ENCODE measurements around the gene GHRHR.

The GHRHR gene

DNA sequence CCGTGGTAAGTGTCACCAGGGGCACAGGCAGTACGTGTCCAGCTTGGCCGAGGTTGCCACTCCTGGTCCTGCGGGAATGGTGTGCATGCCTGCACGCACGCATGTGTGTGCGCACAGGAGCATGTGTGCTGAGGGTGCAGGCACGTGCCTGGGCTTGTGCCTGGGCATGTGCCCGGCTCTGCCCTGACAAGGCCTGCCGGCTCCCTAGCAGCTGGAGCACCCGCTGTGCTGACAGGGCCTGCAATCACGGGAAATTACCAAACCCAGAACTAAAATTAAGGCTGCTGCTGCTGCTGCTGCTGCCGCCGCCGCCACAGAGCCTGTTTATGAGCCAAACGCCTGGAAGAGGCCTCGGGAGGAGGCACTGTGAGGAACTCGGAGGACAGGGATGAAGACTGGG is 28.7 kb downstream of the GHRHR start:
- Histone ChIP-seq H3K4me3 (no peak overlapping the region), H3K27ac (no peak overlapping the region)
- DNase-seq (ENCODE audit: low spot score): no peak
- TF ChIP-seq, protein P1, sequence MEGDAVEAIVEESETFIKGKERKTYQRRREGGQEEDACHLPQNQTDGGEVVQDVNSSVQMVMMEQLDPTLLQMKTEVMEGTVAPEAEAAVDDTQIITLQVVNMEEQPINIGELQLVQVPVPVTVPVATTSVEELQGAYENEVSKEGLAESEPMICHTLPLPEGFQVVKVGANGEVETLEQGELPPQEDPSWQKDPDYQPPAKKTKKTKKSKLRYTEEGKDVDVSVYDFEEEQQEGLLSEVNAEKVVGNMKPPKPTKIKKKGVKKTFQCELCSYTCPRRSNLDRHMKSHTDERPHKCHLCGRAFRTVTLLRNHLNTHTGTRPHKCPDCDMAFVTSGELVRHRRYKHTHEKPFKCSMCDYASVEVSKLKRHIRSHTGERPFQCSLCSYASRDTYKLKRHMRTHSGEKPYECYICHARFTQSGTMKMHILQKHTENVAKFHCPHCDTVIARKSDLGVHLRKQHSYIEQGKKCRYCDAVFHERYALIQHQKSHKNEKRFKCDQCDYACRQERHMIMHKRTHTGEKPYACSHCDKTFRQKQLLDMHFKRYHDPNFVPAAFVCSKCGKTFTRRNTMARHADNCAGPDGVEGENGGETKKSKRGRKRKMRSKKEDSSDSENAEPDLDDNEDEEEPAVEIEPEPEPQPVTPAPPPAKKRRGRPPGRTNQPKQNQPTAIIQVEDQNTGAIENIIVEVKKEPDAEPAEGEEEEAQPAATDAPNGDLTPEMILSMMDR (IDR thresholded peaks at IDR 0.05): no peak

DNA sequence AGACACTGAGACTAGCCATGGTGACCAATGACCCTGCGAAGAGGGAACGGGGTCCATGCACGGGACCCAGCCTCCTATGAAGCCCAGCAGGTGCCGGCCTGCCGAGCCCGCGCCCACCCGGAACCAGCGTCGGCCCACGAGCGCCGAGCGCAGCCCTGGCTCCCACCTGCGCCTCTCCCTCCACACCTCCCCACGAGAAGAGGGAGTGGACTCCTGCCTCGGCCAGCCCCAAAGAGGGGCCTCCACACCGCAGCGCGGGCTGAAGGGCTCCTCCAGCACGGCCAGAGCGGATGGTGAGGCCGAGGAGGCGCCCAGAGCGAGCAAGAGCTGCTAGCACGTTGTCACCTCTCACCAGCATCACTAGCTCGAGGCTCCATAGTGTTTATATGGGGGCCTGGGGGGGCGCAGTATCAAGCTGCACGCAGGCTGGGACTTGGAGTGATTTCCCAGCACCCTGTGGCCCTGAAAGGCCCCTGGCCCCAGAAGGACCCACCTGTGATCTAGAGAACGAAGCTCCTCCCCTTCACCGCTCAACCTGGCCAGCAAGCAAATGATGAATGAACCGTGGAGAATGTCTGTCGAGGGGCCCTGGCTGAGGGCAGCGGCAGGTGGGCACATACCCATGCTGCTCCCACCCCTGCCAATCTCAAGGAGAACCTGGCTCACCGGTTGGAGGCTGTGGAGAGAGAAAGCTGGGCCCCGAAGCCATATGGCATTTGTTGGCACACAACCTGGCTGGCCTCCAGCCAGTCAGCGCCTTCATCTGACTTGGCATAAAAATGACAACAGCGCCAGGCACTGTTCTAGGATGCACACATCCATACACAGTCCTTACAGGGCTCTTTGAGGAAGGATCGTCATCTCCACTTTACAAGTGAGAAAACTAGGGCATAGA is 30.7 kb downstream of the GHRHR start:
- H3K4me3 ChIP-seq: no peak overlapping the region
- no peak for DNase-seq (ENCODE audit: low spot score)
- H3K27ac ChIP-seq: no peak overlapping the region
- TF ChIP-seq, protein P1 (IDR thresholded peaks at IDR 0.05): no peak

DNA sequence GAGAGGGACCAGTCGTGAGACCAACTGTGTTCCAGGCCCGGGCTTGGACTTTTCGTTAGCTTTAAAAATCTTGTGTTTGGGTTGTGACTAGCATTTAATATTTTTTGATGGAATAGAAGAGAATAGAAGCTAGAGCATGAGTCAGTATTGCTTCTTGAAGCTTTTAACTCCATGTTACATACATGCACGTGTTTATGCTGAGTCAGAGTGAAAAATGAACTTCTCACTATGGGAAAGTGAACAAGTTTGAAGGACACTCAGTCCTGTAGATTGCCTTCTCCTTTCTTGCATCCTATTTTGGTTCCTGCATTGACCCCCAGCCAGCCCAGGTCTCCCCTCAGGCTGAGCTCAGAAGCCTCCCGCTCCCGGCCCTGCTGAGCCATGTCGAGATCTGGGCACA is 31.8 kb downstream of the GHRHR start:
- Histone ChIP-seq H3K27ac (no peak overlapping the region), H3K4me3 (no peak overlapping the region)
- TF ChIP-seq, protein P1 (IDR thresholded peaks at IDR 0.05): no peak
- DNase-seq (ENCODE audit: low spot score): no peak

DNA sequence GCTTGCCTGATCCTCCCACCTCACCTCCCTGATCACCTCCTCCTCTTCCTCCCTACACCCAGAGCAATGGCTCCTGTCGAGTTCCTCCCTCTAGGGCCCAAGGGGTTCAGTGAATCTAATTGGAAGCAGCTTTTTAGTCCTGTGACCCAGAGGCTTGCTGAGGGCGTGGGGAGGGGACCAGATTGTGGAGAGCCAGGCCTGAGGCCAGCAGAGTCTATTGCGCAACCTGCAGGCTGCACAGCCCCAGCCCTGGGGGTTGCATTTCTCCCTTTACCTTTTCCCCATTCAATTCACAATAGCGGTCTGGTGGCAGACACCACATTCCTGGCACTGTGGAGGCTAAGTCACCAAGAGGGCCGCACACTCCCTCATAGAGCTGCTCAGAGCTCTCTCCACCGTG is 32.5 kb downstream of the GHRHR start:
- Histone ChIP-seq H3K27ac (no peak overlapping the region), H3K4me3 (no peak overlapping the region)
- TF ChIP-seq, protein P1 (IDR thresholded peaks at IDR 0.05): no peak
- DNase-seq (ENCODE audit: low spot score): no peak

DNA sequence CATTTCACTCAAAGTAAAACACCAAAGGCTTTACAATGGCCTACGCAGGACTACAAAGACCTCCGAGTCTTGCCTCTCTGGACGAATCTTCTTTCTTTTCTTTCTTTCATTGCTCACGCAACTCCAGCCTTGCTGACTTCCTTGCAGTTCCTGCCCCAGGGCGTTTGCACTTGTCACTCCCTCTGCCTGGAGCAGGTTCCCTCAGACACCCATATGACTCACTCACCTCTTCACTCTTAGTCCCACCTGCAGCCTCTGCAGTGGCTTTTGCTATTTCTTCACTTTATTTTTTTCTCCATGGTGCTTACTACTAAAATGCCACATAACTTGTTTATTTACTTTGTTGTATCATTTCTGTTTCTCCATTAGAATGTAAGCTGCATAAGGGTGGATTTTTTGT is 33.1 kb downstream of the GHRHR start:
- TF ChIP-seq, protein P1 (IDR thresholded peaks at IDR 0.05): no peak
- no peak for DNase-seq (ENCODE audit: low spot score)
- no peak overlapping the region for H3K4me3 ChIP-seq
- H3K27ac ChIP-seq: no peak overlapping the region

DNA sequence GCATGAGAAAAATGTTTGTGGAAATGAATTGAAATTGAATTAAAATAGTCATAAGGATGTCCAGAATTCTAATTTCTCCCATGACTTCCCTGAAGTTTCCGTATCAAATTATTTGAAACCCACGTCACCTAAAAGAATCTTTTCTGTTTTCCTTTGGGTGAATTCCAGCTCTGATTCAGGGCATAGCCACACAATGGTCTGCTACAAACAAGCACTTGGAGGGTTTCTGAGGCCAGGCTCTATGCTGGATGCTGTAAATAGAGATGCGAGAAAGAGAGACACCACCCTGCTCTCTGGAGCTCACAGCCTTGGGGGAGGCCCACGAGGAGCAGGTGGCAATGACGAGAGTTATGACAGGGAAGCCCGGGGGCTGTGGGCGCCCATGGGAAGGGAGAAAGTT is 33.6 kb downstream of the GHRHR start:
- no peak overlapping the region for H3K4me3 ChIP-seq
- TF ChIP-seq, protein P1 (IDR thresholded peaks at IDR 0.05): no peak
- no peak for DNase-seq (ENCODE audit: low spot score)
- no peak overlapping the region for H3K27ac ChIP-seq

DNA sequence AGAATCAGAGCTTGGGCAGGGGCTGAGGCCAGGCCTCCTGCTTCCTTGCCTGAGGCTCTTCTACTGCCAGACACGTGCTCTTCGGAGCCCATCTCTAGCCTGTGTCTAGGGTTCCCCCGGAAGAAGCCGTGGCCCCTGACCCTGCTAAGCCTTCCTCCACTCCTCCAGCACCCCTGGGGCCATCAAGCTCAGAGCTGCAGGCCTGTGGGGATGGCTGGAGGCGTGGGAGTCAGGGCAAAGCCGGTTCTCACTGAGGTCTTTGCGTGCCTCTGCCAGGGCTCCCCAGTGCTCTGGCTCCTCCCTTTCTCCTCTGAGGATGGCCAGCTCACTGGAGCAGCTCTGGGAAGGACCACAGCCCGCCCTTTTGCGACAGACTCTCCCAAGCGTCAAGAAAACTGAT is 34.4 kb downstream of the GHRHR start:
- H3K27ac ChIP-seq: no peak overlapping the region
- TF ChIP-seq, protein P1 (IDR thresholded peaks at IDR 0.05): no peak
- no peak overlapping the region for H3K4me3 ChIP-seq
- no peak for DNase-seq (ENCODE audit: low spot score)
